GM12878 (cell line): ENCODE data around the gene KIF22. TPM values are rescaled to one million over a fixed set of nuclear protein-coding genes. Genes with fewer than 3 reads are reported as not detected.

ENCODE experiments used
- BRCA1 ChIP-seq: IDR thresholded peaks from 2 replicates; pipeline ENCODE4 v1.6.1; 2011; ENCODE audit warnings: low read depth, low read length, improper control_type of control experiment
- CHD2 ChIP-seq: IDR thresholded peaks from 2 replicates; pipeline ENCODE4 v1.6.1; 2011; ENCODE audit warnings: low read depth, low read length, improper control_type of control experiment, borderline replicate concordance
- CREM ChIP-seq: IDR thresholded peaks from 2 replicates; pipeline ENCODE4 v1.6.1; 2014; ENCODE audit warnings: antibody characterized with exemption, low read depth
- EZH2 ChIP-seq: IDR thresholded peaks from 2 replicates; pipeline ENCODE4 v1.6.1; 2012; ENCODE audit warnings: low read depth, mild to moderate bottlenecking, control low read depth, inconsistent platforms, low read length, borderline replicate concordance; ENCODE audit not compliant: control insufficient read depth
- FOXK2 ChIP-seq: fragments of 450-650 bp; IDR thresholded peaks from 2 replicates; pipeline ENCODE4 v1.6.1; 2017; ENCODE audit warnings: mild to moderate bottlenecking, moderate library complexity
- MTA3 ChIP-seq: IDR thresholded peaks from 2 replicates; pipeline ENCODE4 v1.6.1; 2012; ENCODE audit warnings: low read length, inconsistent platforms, borderline replicate concordance
- MYC ChIP-seq: IDR thresholded peaks from 2 replicates; pipeline ENCODE4 v1.6.1; 2011; ENCODE audit warnings: mild to moderate bottlenecking, low read length, moderate library complexity, inconsistent platforms; ENCODE audit not compliant: insufficient read depth, insufficient replicate concordance, insufficient read length, severe bottlenecking
- PAX8 ChIP-seq: fragments of 450-650 bp; IDR thresholded peaks from 2 replicates; pipeline ENCODE4 v1.6.1; 2017; ENCODE audit warnings: mild to moderate bottlenecking, moderate library complexity
- RAD21 ChIP-seq: IDR thresholded peaks from 2 replicates; pipeline ENCODE4 v1.6.1; 2011; ENCODE audit warnings: mild to moderate bottlenecking, low read depth, low read length, moderate library complexity; ENCODE audit not compliant: insufficient read depth
- RBBP5 ChIP-seq: fragments of 200-600 bp; sonication (generic); conservative IDR thresholded peaks from 2 replicates; pipeline ENCODE4 v1.6.1; 2016
- SMC3 ChIP-seq: IDR thresholded peaks from 2 replicates; pipeline ENCODE4 v1.6.1; 2011; ENCODE audit warnings: low read length, improper control_type of control experiment, borderline replicate concordance
- SREBF1 ChIP-seq: IDR thresholded peaks from 2 replicates; pipeline ENCODE4 v1.6.1; 2012; ENCODE audit warnings: mild to moderate bottlenecking, low read length
- SUZ12 ChIP-seq: fragments of 200-600 bp; sonication (generic); IDR thresholded peaks from one replicate; pipeline ENCODE4 v1.6.1; 2018; ENCODE audit warnings: antibody characterized with exemption, mild to moderate bottlenecking; ENCODE audit not compliant: unreplicated experiment
- TCF3 ChIP-seq: IDR thresholded peaks from 2 replicates; pipeline ENCODE4 v1.6.1; 2012; ENCODE audit warnings: low read depth, mild to moderate bottlenecking, low read length, borderline replicate concordance; ENCODE audit not compliant: insufficient read depth
- ZNF274 ChIP-seq: IDR thresholded peaks from one replicate; pipeline ENCODE4 v1.8.0; 2011; ENCODE audit not compliant: insufficient read length, insufficient read depth
- polyA plus RNA-seq, 11 experiments: library from polyadenylated mRNA; depleted of rRNA in 4 of 11; unstranded in 6 of 11; stranded (reverse) in 5 of 11; fragments of >200 nt; fragmentation: Nextera tagmentation in 4 of 11; fragmentation: Illumina TruSeq in 1 of 11; extraction: Ambion mirVana in 4 of 11; extraction: Trizol in 1 of 11; gene quantifications; 1 replicate in 1 of 11; 2 replicates in 10 of 11; pipeline versions ENCODE4 v1.2.1 to v1.2.3, GENCODE V29; 2011 to 2016; ENCODE audit warnings: inconsistent platforms in 2 of 11, missing spikeins in 2 of 11, low read depth in 1 of 11
- total RNA-seq, 4 experiments: library from RNA; depleted of rRNA in 3 of 4; stranded (reverse); fragments of >200 nt in 3 of 4; fragmentation: Illumina TruSeq in 1 of 4; extraction: Trizol in 1 of 4; gene quantifications; 2 replicates each; pipeline versions ENCODE4 v1.2.1 to v1.2.3, GENCODE V29; 2013 to 2021
- TF ChIP-seq, protein P1 (sequence below), 3 experiments: IDR thresholded peaks in 2 of 3; conservative IDR thresholded peaks in 1 of 3; 2 replicates each; pipeline ENCODE4 v1.5.1; 2011; ENCODE audit warnings: low read depth in 3 of 3, low read length in 3 of 3, mild to moderate bottlenecking in 3 of 3, control low read depth in 2 of 3, moderate library complexity in 2 of 3, inconsistent platforms in 1 of 3, mixed read lengths in 1 of 3; ENCODE audit not compliant: control insufficient read depth in 2 of 3, insufficient read depth in 1 of 3; ENCODE audit errors: extremely low read depth in 1 of 3
- TF ChIP-seq, protein P2 (sequence below): fragments of 450-650 bp; IDR thresholded peaks from 2 replicates; pipeline ENCODE4 v1.6.1; 2017; ENCODE audit warnings: mild to moderate bottlenecking
- TF ChIP-seq, protein P3 (sequence below): fragments of 450-650 bp; formaldehyde crosslinking; IDR thresholded peaks from 2 replicates; pipeline ENCODE4 v1.4.0; 2020; ENCODE audit warnings: mild to moderate bottlenecking, moderate library complexity

The KIF22 gene
- total and polyA plus RNA-seq, 10 of the 15 experiments (the other 5 are each of a cell fraction or from before 2014, with no cell fraction given) = 7.6 to 158 (median 132) TPM

DNA sequence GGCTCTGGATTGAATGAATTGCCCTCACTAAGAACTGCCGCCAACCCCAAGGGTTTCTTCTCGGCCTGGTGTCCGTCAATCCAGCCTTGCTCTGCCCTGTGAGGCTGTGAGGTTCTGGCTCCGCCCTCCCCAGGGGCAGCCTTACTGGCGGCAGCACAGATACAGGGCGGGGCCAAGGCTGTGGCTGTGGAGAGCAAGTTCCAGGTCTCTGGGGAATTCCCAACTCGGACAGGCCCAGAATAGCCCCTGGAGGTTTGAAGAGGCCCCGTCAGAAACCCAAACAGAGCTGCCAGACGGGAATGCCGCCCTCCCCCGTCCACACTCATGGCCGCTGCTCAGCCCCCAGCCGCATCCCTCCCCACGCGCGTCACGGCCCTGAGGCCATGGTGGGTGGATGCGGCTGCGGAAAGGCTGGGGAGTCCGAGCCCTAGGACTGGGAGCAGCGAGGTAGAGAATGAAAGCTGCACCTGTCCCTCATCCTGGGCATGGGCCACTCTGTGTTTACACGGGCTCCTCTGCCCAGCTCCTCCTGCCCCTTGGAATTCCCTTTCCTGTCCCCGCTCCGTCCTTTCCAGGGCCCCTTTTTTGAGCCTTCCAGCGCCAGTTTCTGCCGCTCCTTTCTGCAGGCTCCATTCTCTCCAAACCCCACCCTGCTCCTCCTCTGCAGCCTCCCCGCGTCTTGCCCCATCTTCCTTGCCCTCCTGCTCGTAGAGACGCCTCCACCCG is 20.8 kb downstream of the KIF22 start (continued):
- TF ChIP-seq CREM (0 out of 2 replicates have a peak, but pooled peaks have one; percentile 26), SUZ12 (no peak), BRCA1 (no peak), PAX8 (no peak), RBBP5 (no peak), SREBF1 (no peak), EZH2 (no peak), CHD2 (peak; percentile 45; the same call in 1 of the 2 replicates), SMC3 (no peak), MTA3 (no peak), RAD21 (no peak), MYC (no peak), TCF3 (peak; percentile 41; the same call in 1 of the 2 replicates), ZNF274 (no peak), FOXK2 (no peak)
- TF ChIP-seq, protein P1, sequence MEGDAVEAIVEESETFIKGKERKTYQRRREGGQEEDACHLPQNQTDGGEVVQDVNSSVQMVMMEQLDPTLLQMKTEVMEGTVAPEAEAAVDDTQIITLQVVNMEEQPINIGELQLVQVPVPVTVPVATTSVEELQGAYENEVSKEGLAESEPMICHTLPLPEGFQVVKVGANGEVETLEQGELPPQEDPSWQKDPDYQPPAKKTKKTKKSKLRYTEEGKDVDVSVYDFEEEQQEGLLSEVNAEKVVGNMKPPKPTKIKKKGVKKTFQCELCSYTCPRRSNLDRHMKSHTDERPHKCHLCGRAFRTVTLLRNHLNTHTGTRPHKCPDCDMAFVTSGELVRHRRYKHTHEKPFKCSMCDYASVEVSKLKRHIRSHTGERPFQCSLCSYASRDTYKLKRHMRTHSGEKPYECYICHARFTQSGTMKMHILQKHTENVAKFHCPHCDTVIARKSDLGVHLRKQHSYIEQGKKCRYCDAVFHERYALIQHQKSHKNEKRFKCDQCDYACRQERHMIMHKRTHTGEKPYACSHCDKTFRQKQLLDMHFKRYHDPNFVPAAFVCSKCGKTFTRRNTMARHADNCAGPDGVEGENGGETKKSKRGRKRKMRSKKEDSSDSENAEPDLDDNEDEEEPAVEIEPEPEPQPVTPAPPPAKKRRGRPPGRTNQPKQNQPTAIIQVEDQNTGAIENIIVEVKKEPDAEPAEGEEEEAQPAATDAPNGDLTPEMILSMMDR (IDR thresholded peaks at IDR 0.05 in 2 of 3, conservative IDR thresholded peaks at IDR 0.05 in 1 of 3; ENCODE audit: control insufficient read depth in 2 of 3, extremely low read depth in 1 of 3, insufficient read depth in 1 of 3, low read depth in 3 of 3, low read length in 3 of 3) = no peak
- TF ChIP-seq, protein P2, sequence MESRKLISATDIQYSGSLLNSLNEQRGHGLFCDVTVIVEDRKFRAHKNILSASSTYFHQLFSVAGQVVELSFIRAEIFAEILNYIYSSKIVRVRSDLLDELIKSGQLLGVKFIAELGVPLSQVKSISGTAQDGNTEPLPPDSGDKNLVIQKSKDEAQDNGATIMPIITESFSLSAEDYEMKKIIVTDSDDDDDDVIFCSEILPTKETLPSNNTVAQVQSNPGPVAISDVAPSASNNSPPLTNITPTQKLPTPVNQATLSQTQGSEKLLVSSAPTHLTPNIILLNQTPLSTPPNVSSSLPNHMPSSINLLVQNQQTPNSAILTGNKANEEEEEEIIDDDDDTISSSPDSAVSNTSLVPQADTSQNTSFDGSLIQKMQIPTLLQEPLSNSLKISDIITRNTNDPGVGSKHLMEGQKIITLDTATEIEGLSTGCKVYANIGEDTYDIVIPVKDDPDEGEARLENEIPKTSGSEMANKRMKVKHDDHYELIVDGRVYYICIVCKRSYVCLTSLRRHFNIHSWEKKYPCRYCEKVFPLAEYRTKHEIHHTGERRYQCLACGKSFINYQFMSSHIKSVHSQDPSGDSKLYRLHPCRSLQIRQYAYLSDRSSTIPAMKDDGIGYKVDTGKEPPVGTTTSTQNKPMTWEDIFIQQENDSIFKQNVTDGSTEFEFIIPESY = no peak
- TF ChIP-seq, protein P3, sequence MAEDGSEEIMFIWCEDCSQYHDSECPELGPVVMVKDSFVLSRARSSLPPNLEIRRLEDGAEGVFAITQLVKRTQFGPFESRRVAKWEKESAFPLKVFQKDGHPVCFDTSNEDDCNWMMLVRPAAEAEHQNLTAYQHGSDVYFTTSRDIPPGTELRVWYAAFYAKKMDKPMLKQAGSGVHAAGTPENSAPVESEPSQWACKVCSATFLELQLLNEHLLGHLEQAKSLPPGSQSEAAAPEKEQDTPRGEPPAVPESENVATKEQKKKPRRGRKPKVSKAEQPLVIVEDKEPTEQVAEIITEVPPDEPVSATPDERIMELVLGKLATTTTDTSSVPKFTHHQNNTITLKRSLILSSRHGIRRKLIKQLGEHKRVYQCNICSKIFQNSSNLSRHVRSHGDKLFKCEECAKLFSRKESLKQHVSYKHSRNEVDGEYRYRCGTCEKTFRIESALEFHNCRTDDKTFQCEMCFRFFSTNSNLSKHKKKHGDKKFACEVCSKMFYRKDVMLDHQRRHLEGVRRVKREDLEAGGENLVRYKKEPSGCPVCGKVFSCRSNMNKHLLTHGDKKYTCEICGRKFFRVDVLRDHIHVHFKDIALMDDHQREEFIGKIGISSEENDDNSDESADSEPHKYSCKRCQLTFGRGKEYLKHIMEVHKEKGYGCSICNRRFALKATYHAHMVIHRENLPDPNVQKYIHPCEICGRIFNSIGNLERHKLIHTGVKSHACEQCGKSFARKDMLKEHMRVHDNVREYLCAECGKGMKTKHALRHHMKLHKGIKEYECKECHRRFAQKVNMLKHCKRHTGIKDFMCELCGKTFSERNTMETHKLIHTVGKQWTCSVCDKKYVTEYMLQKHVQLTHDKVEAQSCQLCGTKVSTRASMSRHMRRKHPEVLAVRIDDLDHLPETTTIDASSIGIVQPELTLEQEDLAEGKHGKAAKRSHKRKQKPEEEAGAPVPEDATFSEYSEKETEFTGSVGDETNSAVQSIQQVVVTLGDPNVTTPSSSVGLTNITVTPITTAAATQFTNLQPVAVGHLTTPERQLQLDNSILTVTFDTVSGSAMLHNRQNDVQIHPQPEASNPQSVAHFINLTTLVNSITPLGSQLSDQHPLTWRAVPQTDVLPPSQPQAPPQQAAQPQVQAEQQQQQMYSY (CRISPR knock-in tag) = no peak
